Skeletal muscle tissue (tissue), 4 donors: Measurements from ENCODE around the gene SRPK2. TPM values are rescaled to one million over a fixed set of nuclear protein-coding genes. Genes with fewer than 3 reads are reported as not detected.
"Not testable (repeated sequence)": the region's sequence is repeated elsewhere in the genome, so short reads cannot be mapped to it uniquely, and the experiment has no call there.

Experiments used
- H3K27ac ChIP-seq: one replicate; pipeline ENCODE4 v1.7.0; 2013; ENCODE audit warnings: mild to moderate bottlenecking, low read depth, low read length, inconsistent platforms
- H3K27me3 ChIP-seq, 3 donors: one replicate each; pipeline ENCODE4 v1.7.0; 2013; ENCODE audit warnings: low read length in 3 of 3; ENCODE audit not compliant: control insufficient read depth in 3 of 3, insufficient read depth in 3 of 3
- H3K36me3 ChIP-seq, 3 donors: one replicate each; pipeline ENCODE4 v1.7.0; 2013; ENCODE audit warnings: low read length in 3 of 3; ENCODE audit not compliant: control insufficient read depth in 3 of 3, insufficient read depth in 3 of 3
- H3K4me1 ChIP-seq, 3 donors: one replicate each; pipeline ENCODE4 v1.7.0; 2013; ENCODE audit warnings: low read length in 3 of 3, mild to moderate bottlenecking in 3 of 3; ENCODE audit not compliant: control insufficient read depth in 3 of 3, insufficient read depth in 3 of 3
- H3K4me3 ChIP-seq, 3 donors: one replicate each; pipeline ENCODE4 v1.7.0; 2013; ENCODE audit warnings: low read length in 3 of 3
- H3K9ac ChIP-seq, 3 donors: one replicate each; pipeline ENCODE4 v1.7.0; 2013; ENCODE audit warnings: low read length in 3 of 3, mild to moderate bottlenecking in 3 of 3, moderate library complexity in 2 of 3, low read depth in 1 of 3
- H3K9me3 ChIP-seq, 3 donors: one replicate each; pipeline ENCODE4 v1.7.0; 2013; ENCODE audit warnings: low read length in 3 of 3; ENCODE audit not compliant: control insufficient read depth in 3 of 3
- total RNA-seq: library from RNA; depleted of rRNA; stranded (reverse); fragments of >200 nt; gene quantifications from one replicate; pipeline ENCODE4 v1.2.3, GENCODE V29; 2014
- donor health status: Osteomylitis.

The SRPK2 gene
- total RNA-seq, 1 donor from 2014 or later, result 73.6 TPM

GRCh38 chr7:105377903-105378302 lies 10.8 kb downstream of the SRPK2 start:
- H3K4me3 ChIP-seq, result no peak overlapping the region
- no peak overlapping the region for H3K27ac ChIP-seq
- H3K9ac ChIP-seq, result no peak overlapping the region
- no peaks in the 10 kb centered on the region for H3K36me3 ChIP-seq
- no peaks in the 10 kb centered on the region for H3K27me3 ChIP-seq
- H3K4me1 ChIP-seq, result no peaks in the 10 kb centered on the region
- no peaks in the 10 kb centered on the region for H3K9me3 ChIP-seq

GRCh38 chr7:105376908-105377533 lies 11.7 kb downstream of the SRPK2 start:
- Histone ChIP-seq H3K4me1 (no peaks in the 10 kb centered on the region), H3K36me3 (no peaks in the 10 kb centered on the region), H3K4me3 (no peak overlapping the region), H3K27me3 (no peaks in the 10 kb centered on the region), H3K27ac (no peak overlapping the region), H3K9ac (no peak overlapping the region), H3K9me3 (no peaks in the 10 kb centered on the region)

GRCh38 chr7:105369944-105370343 lies 18.8 kb downstream of the SRPK2 start:
- Histone ChIP-seq H3K9me3 (no peaks in the 10 kb centered on the region), H3K36me3 (no peaks in the 10 kb centered on the region), H3K9ac (no peak overlapping the region), H3K27ac (no peak overlapping the region), H3K4me3 (no peak overlapping the region), H3K4me1 (peaks cover 0 to 2% (median 0%) of the 10 kb centered on the region in 3 donors), H3K27me3 (no peaks in the 10 kb centered on the region)

- no peak overlapping the region for H3K9ac ChIP-seq
- peaks cover 0 to 2% (median 2%) of the 10 kb centered on the region in 3 donors for H3K4me1 ChIP-seq
- H3K4me3 ChIP-seq, result no peak overlapping the region
- H3K9me3 ChIP-seq, result no peaks in the 10 kb centered on the region
- no peak overlapping the region for H3K27ac ChIP-seq
- no peaks in the 10 kb centered on the region for H3K36me3 ChIP-seq
- H3K27me3 ChIP-seq, result no peaks in the 10 kb centered on the region
Measured at GRCh38 chr7:105367458-105367857, 21.3 kb downstream of the SRPK2 start.

GRCh38 chr7:105365541-105366534 lies 22.9 kb downstream of the SRPK2 start:
- no peak overlapping the region for H3K27ac ChIP-seq
- H3K9me3 ChIP-seq, result no peaks in the 10 kb centered on the region
- peaks cover 0 to 2% (median 2%) of the 10 kb centered on the region in 3 donors for H3K4me1 ChIP-seq
- no peak overlapping the region for H3K9ac ChIP-seq
- no peaks in the 10 kb centered on the region for H3K36me3 ChIP-seq
- H3K27me3 ChIP-seq, result no peaks in the 10 kb centered on the region
- H3K4me3 ChIP-seq, result no peak overlapping the region

- Histone ChIP-seq H3K4me1 (peaks cover 0 to 2% (median 2%) of the 10 kb centered on the region in 3 donors), H3K36me3 (no peaks in the 10 kb centered on the region), H3K9me3 (no peaks in the 10 kb centered on the region), H3K9ac (no peak overlapping the region), H3K4me3 (no peak overlapping the region), H3K27ac (no peak overlapping the region), H3K27me3 (no peaks in the 10 kb centered on the region)
Measured at GRCh38 chr7:105364684-105365083, 24.0 kb downstream of the SRPK2 start.

- H3K9me3 ChIP-seq, H3K4me1 ChIP-seq, H3K36me3 ChIP-seq, H3K27me3 ChIP-seq, H3K4me3 ChIP-seq, H3K9ac ChIP-seq, H3K27ac ChIP-seq: not testable (repeated sequence)
Measured at GRCh38 chr7:105363657-105364056, 25.1 kb downstream of the SRPK2 start.

- not testable (repeated sequence) for H3K9ac ChIP-seq, H3K9me3 ChIP-seq, H3K4me1 ChIP-seq, H3K36me3 ChIP-seq, H3K27ac ChIP-seq, H3K27me3 ChIP-seq, H3K4me3 ChIP-seq
Measured at GRCh38 chr7:105362685-105363084, 26.0 kb downstream of the SRPK2 start.

- H3K9me3 ChIP-seq, H3K27me3 ChIP-seq, H3K27ac ChIP-seq, H3K36me3 ChIP-seq, H3K4me1 ChIP-seq, H3K9ac ChIP-seq, H3K4me3 ChIP-seq: not testable (repeated sequence)
Measured at GRCh38 chr7:105361995-105362394, 26.7 kb downstream of the SRPK2 start.

- not testable (repeated sequence) for H3K4me3 ChIP-seq, H3K9ac ChIP-seq, H3K27me3 ChIP-seq, H3K36me3 ChIP-seq, H3K9me3 ChIP-seq, H3K27ac ChIP-seq, H3K4me1 ChIP-seq
Measured at GRCh38 chr7:105360149-105360548, 28.6 kb downstream of the SRPK2 start.
